HepG2 (cell line): ENCODE measurements around the gene ANKRD13D. TPM values are rescaled to one million over a fixed set of nuclear protein-coding genes. Genes with fewer than 3 reads are reported as not detected.

Experiments used
- ATAC-seq: fragments of 200-7000 bp; cut with Tn5 transposase; 3 replicates; pipeline ENCODE4 v1.9.1; 2020; ENCODE audit warnings: mild to moderate bottlenecking, moderate library complexity
- BruUV-seq: library from RNA; stranded (reverse); fragments of 400-500 nt; replicated peaks from 2 replicates; lab custom pipeline; 2021; lab: Mats Ljungman, UMichigan
- CTCF ChIA-PET: fragments of 300-600 bp; formaldehyde crosslinking; extraction: SDS; loops from one replicate; lab custom pipeline; 2021; ENCODE audit warnings: low total read pairs, inconsistent platforms, low intra/inter-chr PET ratio; lab: Yijun Ruan, JAX
- POLR2A ChIA-PET: fragments of 350-600 bp; sonication (Branson Sonifier 250); formaldehyde crosslinking; loops from one replicate; lab custom pipeline; 2020; ENCODE audit warnings: antibody characterized with exemption, inconsistent platforms; lab: Yijun Ruan, JAX
- DNase-seq: peaks from one replicate; pipeline ENCODE4 v3.0.0-alpha.2; 2015; ENCODE audit warnings: low spot score
- FAIRE-seq: peaks from 3 replicates; lab custom pipeline; 2011; peaks lifted over from hg19 to GRCh38; lab: Jason Lieb, UNC
- H2AFZ ChIP-seq: one replicate; pipeline ENCODE4 v1.6.1; 2011; ENCODE audit warnings: low read length, inconsistent platforms
- H3K27ac ChIP-seq: fragments of 300-600 bp; 3 replicates; pipeline ENCODE4 v1.8.0; 2011; ENCODE audit warnings: mixed run types, mild to moderate bottlenecking, mixed read lengths, low read length, inconsistent platforms; ENCODE audit not compliant: insufficient read depth; ENCODE audit errors: extremely low read length
- H3K27me3 ChIP-seq, 2 experiments: fragments of 200-600 bp in 1 of 2; 2 replicates in 1 of 2; 3 replicates in 1 of 2; pipeline versions ENCODE4 v1.6.0 to v1.8.0; 2011; ENCODE audit warnings: low read length in 2 of 2, mild to moderate bottlenecking in 2 of 2, moderate library complexity in 2 of 2, inconsistent platforms in 1 of 2; ENCODE audit not compliant: insufficient read depth in 2 of 2, control insufficient read depth in 1 of 2
- H3K36me3 ChIP-seq, 2 experiments: fragments of 200-600 bp in 1 of 2; replicated peaks in 1 of 2; 2 replicates in 1 of 2; 3 replicates in 1 of 2; pipeline versions ENCODE4 v1.5.1 to v1.8.0; 2011; ENCODE audit warnings: low read length in 2 of 2, inconsistent platforms in 1 of 2; ENCODE audit not compliant: insufficient read depth in 2 of 2, control insufficient read depth in 1 of 2
- H3K4me1 ChIP-seq: 2 replicates; pipeline ENCODE4 v1.5.1; 2012; ENCODE audit warnings: low read length, inconsistent platforms; ENCODE audit not compliant: insufficient read depth
- H3K4me2 ChIP-seq: 2 replicates; pipeline ENCODE4 v1.6.0; 2011; ENCODE audit warnings: low read depth, low read length, inconsistent platforms
- H3K4me3 ChIP-seq, 3 experiments: fragments of 200-600 bp in 1 of 3; sonication (generic), shearing (Covaris generic) in 1 of 3; replicated peaks in 1 of 3; 2 replicates each; pipeline ENCODE4 v1.5.1; 2011 to 2016; ENCODE audit warnings: low read length in 3 of 3, inconsistent platforms in 2 of 3, low read depth in 2 of 3, mild to moderate bottlenecking in 2 of 3, control low read depth in 1 of 3, mixed read lengths in 1 of 3; ENCODE audit not compliant: insufficient read depth in 1 of 3
- H3K79me2 ChIP-seq: one replicate; pipeline ENCODE4 v1.6.1; 2011; ENCODE audit warnings: low read length, inconsistent platforms; ENCODE audit not compliant: insufficient read depth
- H3K9ac ChIP-seq: 2 replicates; pipeline ENCODE4 v1.6.0; 2011; ENCODE audit warnings: mild to moderate bottlenecking, low read depth, low read length, inconsistent platforms; ENCODE audit not compliant: insufficient read depth
- H3K9me3 ChIP-seq: 2 replicates; pipeline ENCODE4 v1.5.1; 2012; ENCODE audit warnings: mild to moderate bottlenecking, low read length
- H4K20me1 ChIP-seq: 2 replicates; pipeline ENCODE4 v1.6.0; 2011; ENCODE audit warnings: inconsistent platforms, mild to moderate bottlenecking, low read length, moderate library complexity; ENCODE audit not compliant: insufficient read depth
- ARHGAP35 ChIP-seq: sonication (generic); formaldehyde crosslinking; IDR thresholded peaks from 2 replicates; pipeline ENCODE4 v1.9.0; 2022; ENCODE audit warnings: mild to moderate bottlenecking, inconsistent platforms, moderate library complexity, missing genetic modification reagents, borderline replicate concordance
- MXD4 ChIP-seq: IDR thresholded peaks from 2 replicates; pipeline ENCODE4 v1.6.1; 2016; ENCODE audit warnings: mild to moderate bottlenecking, missing biosample characterization, missing genetic modification reagents
- NFKBIZ ChIP-seq: IDR thresholded peaks from 2 replicates; pipeline ENCODE4 v1.6.1; 2018; ENCODE audit warnings: missing genetic modification reagents, missing compliant biosample characterization
- PHF5A ChIP-seq: IDR thresholded peaks from one replicate; pipeline ENCODE4 v1.6.1; 2018; ENCODE audit warnings: low read depth, missing genetic modification reagents; ENCODE audit not compliant: unreplicated experiment
- SPEN ChIP-seq: sonication (generic); formaldehyde crosslinking; IDR thresholded peaks from 2 replicates; pipeline ENCODE4 v1.5.1; 2020; ENCODE audit warnings: low read depth, mild to moderate bottlenecking, missing genetic modification reagents
- SYNCRIP ChIP-seq: fragments of 200-400 bp; formaldehyde crosslinking; IDR thresholded peaks from 2 replicates; pipeline ENCODE4 v1.6.1; 2018; ENCODE audit warnings: mild to moderate bottlenecking, low read depth, low read length; ENCODE audit not compliant: insufficient read depth
- TFAP4 ChIP-seq: sonication (generic); IDR thresholded peaks from 2 replicates; pipeline ENCODE4 v1.6.1; 2016; ENCODE audit warnings: low read depth, borderline replicate concordance
- ZNF18 ChIP-seq: sonication (generic); formaldehyde crosslinking; IDR thresholded peaks from 2 replicates; pipeline ENCODE4 v1.8.0; 2022; ENCODE audit warnings: mild to moderate bottlenecking, missing genetic modification reagents; ENCODE audit not compliant: insufficient replicate concordance
- ZNF33B ChIP-seq: sonication (generic); formaldehyde crosslinking; IDR thresholded peaks from 2 replicates; pipeline ENCODE4 v1.5.1; 2020; ENCODE audit warnings: mild to moderate bottlenecking, missing genetic modification reagents
- ZNF552 ChIP-seq: sonication (generic); formaldehyde crosslinking; IDR thresholded peaks from 2 replicates; pipeline ENCODE4 v1.9.0; 2022; ENCODE audit warnings: missing genetic modification reagents, mild to moderate bottlenecking, borderline replicate concordance
- ZNF569 ChIP-seq: sonication (generic); formaldehyde crosslinking; IDR thresholded peaks from 2 replicates; pipeline ENCODE4 v1.5.0; 2020; ENCODE audit warnings: mild to moderate bottlenecking, missing genetic modification reagents, moderate library complexity, borderline replicate concordance
- ZNF614 ChIP-seq: IDR thresholded peaks from 2 replicates; pipeline ENCODE4 v1.6.1; 2018; ENCODE audit warnings: missing biosample characterization, missing genetic modification reagents, inconsistent platforms, borderline replicate concordance
- ZZZ3 ChIP-seq: sonication (generic); formaldehyde crosslinking; IDR thresholded peaks from 2 replicates; pipeline ENCODE4 v1.4.0; 2020; ENCODE audit warnings: missing genetic modification reagents, mild to moderate bottlenecking, borderline replicate concordance
- WGBS: methylation state at CpG from one replicate; pipeline ENCODE4 v1.1.6; 2017; ENCODE audit warnings: low lambda C conversion rate; 5-methylcytosine and 5-hydroxymethylcytosine counted together
- in situ Hi-C: cut with HindIII; loops from 2 replicates; pipeline ENCODE4 v1.10.0; 2017; ENCODE audit warnings: low pct_unique_long_range_greater_than_20kb; ENCODE audit not compliant: extremely low pct_ligation_motif_present
- intact Hi-C: fragments of 100-400 bp; cut with micrococcal nuclease; formaldehyde crosslinking; loops from one replicate; pipeline ENCODE4 v1.10.0; 2022; ENCODE audit not compliant: unreplicated experiment
- polyA plus RNA-seq, 8 experiments: library from polyadenylated mRNA; depleted of rRNA in 3 of 8; stranded (reverse) in 7 of 8; unstranded in 1 of 8; fragments of >200 nt; fragmentation: Illumina TruSeq in 4 of 8; extraction: Trizol in 4 of 8; gene quantifications; 2 replicates each; pipeline versions ENCODE4 v1.2.1 to v1.2.3, GENCODE V29; 2011 to 2016; ENCODE audit warnings: low read depth in 4 of 8, missing spikeins in 1 of 8, mixed read lengths in 1 of 8; ENCODE audit not compliant: insufficient read depth in 1 of 8
- total RNA-seq, 5 experiments: library from RNA; depleted of rRNA; stranded (reverse); fragments of >200 nt; fragmentation: Illumina TruSeq; extraction: Trizol; gene quantifications; 2 replicates each; pipeline ENCODE4 v1.2.3, GENCODE V29; 2016; ENCODE audit warnings: low read depth in 1 of 5
- TF ChIP-seq, protein P1 (sequence below): IDR thresholded peaks from 2 replicates; pipeline ENCODE4 v1.6.1; 2012; ENCODE audit warnings: low read depth, low read length, improper control_type of control experiment
- TF ChIP-seq, protein P2 (sequence below): sonication (generic); formaldehyde crosslinking; IDR thresholded peaks from 2 replicates; pipeline ENCODE4 v1.4.0; 2020; ENCODE audit warnings: low read depth, missing genetic modification reagents

The ANKRD13D gene
- total and polyA plus RNA-seq, 2 of the 13 experiments (the other 11 are each of a cell fraction or from before 2014, with no cell fraction given): 18.6 to 27.3 TPM

DNA sequence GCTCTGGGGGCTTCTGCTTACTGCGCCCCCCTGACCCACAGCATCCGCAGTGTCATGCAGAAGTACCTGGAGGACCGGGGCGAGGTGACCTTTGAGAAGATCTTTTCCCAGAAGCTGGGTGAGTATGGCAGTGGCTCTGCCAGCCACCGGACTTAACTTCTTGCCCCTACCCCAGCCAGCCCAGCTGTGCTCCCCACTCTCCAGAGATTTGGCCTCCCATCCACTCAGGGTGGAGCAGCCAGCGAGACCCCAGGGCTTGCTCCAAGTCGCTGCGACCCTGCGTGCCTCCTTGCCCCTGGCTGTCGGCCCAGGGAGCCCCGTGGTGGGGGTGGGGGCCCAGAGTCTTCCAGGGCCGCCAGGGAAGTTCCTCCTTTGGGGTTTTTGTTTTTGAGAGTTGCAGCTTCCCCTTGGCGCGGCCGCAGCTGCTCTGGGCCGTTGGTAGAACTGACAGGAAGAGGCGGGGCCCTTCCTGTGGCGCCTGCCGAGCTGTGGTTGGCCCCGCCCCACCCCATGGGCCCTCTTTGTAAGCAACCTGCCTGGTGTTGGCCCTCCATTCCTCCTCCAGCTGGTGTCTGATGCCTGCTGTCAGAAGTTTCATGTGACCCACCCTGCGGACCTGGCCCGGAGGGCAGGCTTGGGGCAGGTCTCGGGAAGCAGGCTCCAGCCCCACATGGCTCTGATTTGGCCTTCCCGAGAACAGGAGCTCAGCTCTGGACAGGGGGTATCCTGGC is 11.7 kb upstream of the ANKRD13D start:
- peaks cover 20% of the 10 kb centered on the region for H3K79me2 ChIP-seq
- ChIA-PET POLR2A (interaction anchor here (1.7 kb wide), 1 partner anchor 11 kb away, joined by 8 read pairs; the partner anchor contains the start of gene ANKRD13D), CTCF (no interaction called here)
- 95% methylated on average over 19 of the region's 24 CpGs for WGBS
- no TSS peak for BruUV-seq
- no peak overlapping the region for H3K4me3 ChIP-seq
- no peak overlapping the region for H3K4me2 ChIP-seq
- H3K4me1 ChIP-seq: peaks cover 6% of the 10 kb centered on the region; the same call in 1 of the 2 replicates
- FAIRE-seq (no peak), DNase-seq (no peak), ATAC-seq (no peak)
- H3K9ac ChIP-seq: no peak overlapping the region
- H3K27ac ChIP-seq: no peak overlapping the region
- H3K36me3 ChIP-seq: peaks cover 30 to 68% of the 10 kb centered on the region in 2 experiments; a peak in 4 of 5 replicates
- H3K9me3 ChIP-seq: no peaks in the 10 kb centered on the region
- H4K20me1 ChIP-seq: peaks cover 28% of the 10 kb centered on the region; the same call in 1 of the 2 replicates
- in situ Hi-C loops: no loop called here
- no peaks in the 10 kb centered on the region for H3K27me3 ChIP-seq
- intact Hi-C loops: no loop called here
- no peak overlapping the region for H2AFZ ChIP-seq
- TF ChIP-seq ZNF33B (no peak), MXD4 (CRISPR knock-in tag) (no peak), PHF5A (CRISPR knock-in tag) (no peak), ZNF552 (CRISPR knock-in tag) (no peak), NFKBIZ (CRISPR knock-in tag) (no peak), ZNF614 (CRISPR knock-in tag) (no peak), ARHGAP35 (CRISPR knock-in tag) (no peak), SYNCRIP (no peak), TFAP4 (no peak), ZZZ3 (CRISPR knock-in tag) (no peak), ZNF18 (no peak), ZNF569 (CRISPR knock-in tag) (no peak), SPEN (no peak)
- TF ChIP-seq, protein P1, sequence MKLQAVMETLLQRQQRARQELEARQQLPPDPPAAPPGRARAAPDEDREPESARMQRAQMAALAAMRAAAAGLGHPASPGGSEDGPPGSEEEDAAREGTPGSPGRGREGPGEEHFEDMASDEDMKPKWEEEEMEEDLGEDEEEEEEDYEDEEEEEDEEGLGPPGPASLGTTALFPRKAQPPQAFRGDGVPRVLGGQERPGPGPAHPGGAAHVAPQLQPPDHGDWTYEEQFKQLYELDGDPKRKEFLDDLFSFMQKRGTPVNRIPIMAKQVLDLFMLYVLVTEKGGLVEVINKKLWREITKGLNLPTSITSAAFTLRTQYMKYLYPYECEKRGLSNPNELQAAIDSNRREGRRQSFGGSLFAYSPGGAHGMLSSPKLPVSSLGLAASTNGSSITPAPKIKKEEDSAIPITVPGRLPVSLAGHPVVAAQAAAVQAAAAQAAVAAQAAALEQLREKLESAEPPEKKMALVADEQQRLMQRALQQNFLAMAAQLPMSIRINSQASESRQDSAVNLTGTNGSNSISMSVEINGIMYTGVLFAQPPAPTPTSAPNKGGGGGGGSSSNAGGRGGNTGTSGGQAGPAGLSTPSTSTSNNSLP: no peak
- TF ChIP-seq, protein P2, sequence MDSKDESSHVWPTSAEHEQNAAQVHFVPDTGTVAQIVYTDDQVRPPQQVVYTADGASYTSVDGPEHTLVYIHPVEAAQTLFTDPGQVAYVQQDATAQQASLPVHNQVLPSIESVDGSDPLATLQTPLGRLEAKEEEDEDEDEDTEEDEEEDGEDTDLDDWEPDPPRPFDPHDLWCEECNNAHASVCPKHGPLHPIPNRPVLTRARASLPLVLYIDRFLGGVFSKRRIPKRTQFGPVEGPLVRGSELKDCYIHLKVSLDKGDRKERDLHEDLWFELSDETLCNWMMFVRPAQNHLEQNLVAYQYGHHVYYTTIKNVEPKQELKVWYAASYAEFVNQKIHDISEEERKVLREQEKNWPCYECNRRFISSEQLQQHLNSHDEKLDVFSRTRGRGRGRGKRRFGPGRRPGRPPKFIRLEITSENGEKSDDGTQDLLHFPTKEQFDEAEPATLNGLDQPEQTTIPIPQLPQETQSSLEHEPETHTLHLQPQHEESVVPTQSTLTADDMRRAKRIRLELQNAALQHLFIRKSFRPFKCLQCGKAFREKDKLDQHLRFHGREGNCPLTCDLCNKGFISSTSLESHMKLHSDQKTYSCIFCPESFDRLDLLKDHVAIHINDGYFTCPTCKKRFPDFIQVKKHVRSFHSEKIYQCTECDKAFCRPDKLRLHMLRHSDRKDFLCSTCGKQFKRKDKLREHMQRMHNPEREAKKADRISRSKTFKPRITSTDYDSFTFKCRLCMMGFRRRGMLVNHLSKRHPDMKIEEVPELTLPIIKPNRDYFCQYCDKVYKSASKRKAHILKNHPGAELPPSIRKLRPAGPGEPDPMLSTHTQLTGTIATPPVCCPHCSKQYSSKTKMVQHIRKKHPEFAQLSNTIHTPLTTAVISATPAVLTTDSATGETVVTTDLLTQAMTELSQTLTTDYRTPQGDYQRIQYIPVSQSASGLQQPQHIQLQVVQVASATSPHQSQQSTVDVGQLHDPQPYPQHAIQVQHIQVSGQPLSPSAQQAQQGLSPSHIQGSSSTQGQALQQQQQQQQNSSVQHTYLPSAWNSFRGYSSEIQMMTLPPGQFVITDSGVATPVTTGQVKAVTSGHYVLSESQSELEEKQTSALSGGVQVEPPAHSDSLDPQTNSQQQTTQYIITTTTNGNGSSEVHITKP: no peak
